GM21717 (cell line): ENCODE data around the gene TEX2.

Experiments used
- ATAC-seq: cut with Tn5 transposase; IDR thresholded peaks from one replicate; pipeline ENCODE4 v1.9.1; 2021; ENCODE audit warnings: mild to moderate bottlenecking, moderate library complexity; ENCODE audit not compliant: unreplicated experiment

Gene TEX2

GRCh38 chr17:64269687-64270649 is 6.9 kb upstream of the TEX2 start:
- no peak for ATAC-seq

- ATAC-seq = no peak
Measured at GRCh38 chr17:64264891-64265290, 1.8 kb upstream of the TEX2 start.

- ATAC-seq = peak; percentile 25
Measured at GRCh38 chr17:64262198-64262999, 661 bp downstream of the TEX2 start.

GRCh38 chr17:64261417-64262145 is 1.5 kb downstream of the TEX2 start:
- no peak for ATAC-seq

GRCh38 chr17:64260886-64261285 is 2.2 kb downstream of the TEX2 start:
- ATAC-seq = no peak

- no peak for ATAC-seq
Measured at GRCh38 chr17:64259922-64260321, 3.1 kb downstream of the TEX2 start.

GRCh38 chr17:64259426-64259825 is 3.6 kb downstream of the TEX2 start:
- ATAC-seq = no peak

GRCh38 chr17:64256913-64257807 is 5.9 kb downstream of the TEX2 start:
- no peak for ATAC-seq

GRCh38 chr17:64255764-64256163 is 7.3 kb downstream of the TEX2 start:
- no peak for ATAC-seq

- ATAC-seq = no peak
Measured at GRCh38 chr17:64254755-64255154, 8.3 kb downstream of the TEX2 start.

GRCh38 chr17:64253470-64253869 is 9.6 kb downstream of the TEX2 start:
- no peak for ATAC-seq

- no peak for ATAC-seq
Measured at GRCh38 chr17:64252831-64253230, 10.2 kb downstream of the TEX2 start.

GRCh38 chr17:64250233-64250835 is 12.7 kb downstream of the TEX2 start:
- ATAC-seq = no peak

GRCh38 chr17:64247836-64248235 is 15.2 kb downstream of the TEX2 start:
- no peak for ATAC-seq

- no peak for ATAC-seq
Measured at GRCh38 chr17:64245218-64246145, 17.6 kb downstream of the TEX2 start.

GRCh38 chr17:64244165-64244564 is 18.9 kb downstream of the TEX2 start:
- ATAC-seq = no peak

- ATAC-seq = no peak
Measured at GRCh38 chr17:64243340-64243739, 19.7 kb downstream of the TEX2 start.

- no peak for ATAC-seq
Measured at GRCh38 chr17:64242633-64243032, 20.4 kb downstream of the TEX2 start.
